Fibroblast of skin of abdomen (primary cell): ENCODE measurements around the gene LCN10.

Source experiments
- DNase-seq: peaks from one replicate; pipeline ENCODE4 v3.0.0-alpha.2; 2013

LCN10 gene

GRCh38 chr9:136754059-136754572 lies 11.4 kb upstream of the LCN10 start:
- no peak for DNase-seq

GRCh38 chr9:136753371-136754058 lies 10.8 kb upstream of the LCN10 start:
- DNase-seq = no peak

DNA sequence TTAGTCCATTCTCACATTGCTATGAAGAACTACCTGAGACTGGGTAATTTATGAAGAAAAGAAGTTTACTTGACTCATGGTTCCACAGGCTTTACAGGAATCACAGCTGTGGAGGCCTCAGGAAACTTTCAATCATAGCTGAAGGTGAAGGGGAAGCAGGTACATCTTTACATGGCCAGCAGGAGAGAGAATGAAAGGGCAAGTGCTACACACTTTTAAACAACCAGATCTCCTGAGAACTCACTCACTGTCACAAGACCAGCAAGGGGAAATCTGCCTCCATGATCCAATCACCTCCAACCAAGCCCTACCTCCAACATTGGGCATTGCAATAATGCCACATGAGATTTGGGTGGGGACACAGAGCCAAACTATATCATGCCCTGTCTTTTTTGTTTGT lies 9.1 kb upstream of the LCN10 start:
- no peak for DNase-seq

DNA sequence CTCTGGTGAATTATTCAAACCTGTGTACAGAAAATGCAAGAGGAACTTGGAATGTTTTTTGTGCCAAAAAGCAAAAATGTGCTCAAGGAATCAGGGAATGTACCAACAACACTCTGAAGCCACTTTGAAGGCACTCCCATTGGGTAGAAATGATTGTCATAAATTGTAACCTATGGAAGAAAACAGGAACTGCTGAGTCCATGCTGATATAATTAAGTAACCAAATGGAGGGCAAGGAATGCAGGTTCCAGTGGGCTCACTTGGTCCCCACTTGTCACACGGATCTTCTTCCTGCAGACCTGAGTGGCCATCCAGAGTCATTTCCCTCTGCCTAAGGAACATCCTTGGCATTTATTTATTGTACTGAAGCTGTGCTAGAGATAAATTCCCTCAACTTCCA lies 8.5 kb upstream of the LCN10 start:
- DNase-seq = no peak

- DNase-seq = no peak
These were observed 7.8 kb upstream of the LCN10 start for GRCh38 chr9:136750526-136750925.

- no peak for DNase-seq
These were observed 6.2 kb upstream of the LCN10 start for GRCh38 chr9:136748666-136749611.

- DNase-seq = no peak
These were observed 5.5 kb upstream of the LCN10 start, which contains the start of gene LCN6 for GRCh38 chr9:136748201-136748600. LCN6 (minus strand) TSS chr9:136748525; CDS start chr9:136748483, 42 bp downstream.

GRCh38 chr9:136747161-136748060 lies 4.7 kb upstream of the LCN10 start:
- no peak for DNase-seq

DNA sequence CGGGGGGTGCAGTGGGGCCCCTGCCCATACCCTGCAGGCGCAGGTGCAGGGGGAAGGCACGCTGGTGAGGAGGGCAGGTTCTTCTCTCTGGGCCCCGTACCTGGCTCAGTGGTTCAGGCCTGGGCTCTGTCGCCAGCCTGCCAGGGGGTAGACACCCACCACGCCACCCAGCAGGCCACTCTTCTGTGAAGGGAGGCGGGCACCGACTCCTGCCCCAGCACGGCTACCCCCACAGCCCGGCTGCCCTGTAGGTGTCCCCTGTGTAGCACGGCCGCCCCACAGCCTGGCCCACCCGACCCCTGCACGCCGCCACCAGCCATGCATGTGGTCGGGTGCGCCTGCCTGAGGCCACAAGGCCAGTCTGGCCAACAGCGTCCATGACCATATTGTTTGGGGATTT lies 3.9 kb upstream of the LCN10 start:
- no peak for DNase-seq

- no peak for DNase-seq
These were observed 3.4 kb upstream of the LCN10 start for GRCh38 chr9:136746155-136746490.

DNA sequence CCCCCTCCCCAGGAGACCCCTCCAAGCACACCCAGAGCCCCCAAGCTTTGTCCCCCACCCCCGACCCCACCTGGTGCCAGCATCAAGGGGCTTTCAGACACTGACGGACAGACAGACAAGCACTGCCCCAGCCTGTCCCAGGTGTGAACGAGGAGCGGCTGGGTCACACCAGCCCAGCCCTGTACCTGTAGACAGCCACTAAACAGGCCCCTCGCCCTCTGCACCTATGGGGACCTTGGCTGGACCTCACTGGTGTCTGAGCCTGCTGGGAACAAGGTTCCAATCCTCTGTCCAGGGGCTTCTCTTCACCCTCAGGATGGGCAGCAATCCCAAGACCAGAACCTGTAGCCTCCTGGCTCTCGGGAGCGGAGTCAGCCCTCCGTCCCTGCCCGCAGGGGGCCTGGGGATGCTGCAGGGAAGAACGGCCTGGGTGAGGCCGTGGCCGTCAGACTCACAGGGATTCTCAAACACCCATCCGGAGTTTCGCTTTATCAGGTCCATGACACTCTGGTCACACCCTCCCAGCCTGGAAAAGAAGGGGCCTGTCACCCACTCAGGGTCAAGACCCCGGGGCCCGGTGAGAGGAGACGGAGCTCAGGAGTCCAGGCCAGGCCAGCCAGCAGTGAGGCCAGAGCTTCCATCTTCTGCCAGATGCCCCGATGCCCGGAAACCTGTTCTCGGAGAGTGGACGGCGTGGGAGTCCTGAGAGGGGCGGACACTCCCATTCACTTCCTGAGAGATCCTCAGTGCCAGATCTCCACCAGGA lies 2.8 kb upstream of the LCN10 start:
- no peak for DNase-seq

DNA sequence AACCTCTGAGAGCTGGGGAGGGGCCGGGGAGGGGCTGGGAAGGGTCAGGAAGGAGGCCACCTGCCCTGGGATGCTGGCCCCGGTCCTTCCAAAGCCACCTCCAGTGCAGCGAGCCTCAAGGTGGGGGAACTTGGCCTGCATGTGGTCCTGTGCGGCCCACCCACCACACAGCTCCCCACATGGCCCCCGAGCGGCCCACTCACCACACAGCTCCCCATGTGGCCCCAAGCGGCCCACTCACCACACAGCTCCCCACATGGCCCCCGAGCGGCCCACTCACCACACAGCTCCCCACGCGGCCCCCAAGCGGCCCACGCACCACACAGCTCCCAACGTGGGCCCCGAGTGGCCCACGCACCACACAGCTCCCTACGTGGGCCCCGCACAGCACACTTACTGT lies 2.0 kb upstream of the LCN10 start:
- DNase-seq = no peak

- DNase-seq = no peak
These were observed 985 bp upstream of the LCN10 start for GRCh38 chr9:136743639-136744211.

DNA sequence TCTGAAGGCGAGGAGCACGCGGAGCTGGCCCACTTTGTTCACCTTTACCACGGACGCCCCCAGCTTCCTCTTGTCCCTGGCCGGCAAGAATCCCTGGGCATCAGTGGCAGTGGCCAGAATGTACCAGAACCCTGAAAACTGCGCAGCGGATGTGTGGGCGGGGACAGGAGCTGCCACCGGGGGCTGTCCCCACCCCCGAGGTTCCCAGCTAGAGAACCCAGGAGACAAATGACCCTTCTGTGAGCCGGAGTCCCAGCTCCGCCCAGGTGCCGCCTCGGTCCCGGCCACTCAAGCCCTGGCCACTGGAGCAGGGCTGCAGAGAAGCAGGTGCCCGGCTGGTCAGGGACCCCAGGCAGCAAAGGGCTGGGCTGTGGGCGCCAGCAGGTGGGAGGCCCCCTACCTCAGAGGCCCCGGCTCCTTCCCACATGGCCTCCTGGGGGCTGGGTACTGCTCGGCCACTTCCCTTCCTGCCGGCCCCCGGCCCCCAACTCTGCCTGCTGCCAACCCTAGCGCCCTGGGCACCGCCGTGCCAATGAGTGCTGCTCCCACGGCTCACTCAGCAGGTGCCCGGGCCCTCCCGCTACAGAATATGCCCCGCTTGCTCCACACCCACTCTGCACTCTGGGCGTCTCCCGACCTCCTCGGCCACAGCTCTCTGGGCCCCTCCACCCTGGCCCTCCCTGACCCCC lies 713 bp downstream of the LCN10 start:
- DNase-seq = no peak

DNA sequence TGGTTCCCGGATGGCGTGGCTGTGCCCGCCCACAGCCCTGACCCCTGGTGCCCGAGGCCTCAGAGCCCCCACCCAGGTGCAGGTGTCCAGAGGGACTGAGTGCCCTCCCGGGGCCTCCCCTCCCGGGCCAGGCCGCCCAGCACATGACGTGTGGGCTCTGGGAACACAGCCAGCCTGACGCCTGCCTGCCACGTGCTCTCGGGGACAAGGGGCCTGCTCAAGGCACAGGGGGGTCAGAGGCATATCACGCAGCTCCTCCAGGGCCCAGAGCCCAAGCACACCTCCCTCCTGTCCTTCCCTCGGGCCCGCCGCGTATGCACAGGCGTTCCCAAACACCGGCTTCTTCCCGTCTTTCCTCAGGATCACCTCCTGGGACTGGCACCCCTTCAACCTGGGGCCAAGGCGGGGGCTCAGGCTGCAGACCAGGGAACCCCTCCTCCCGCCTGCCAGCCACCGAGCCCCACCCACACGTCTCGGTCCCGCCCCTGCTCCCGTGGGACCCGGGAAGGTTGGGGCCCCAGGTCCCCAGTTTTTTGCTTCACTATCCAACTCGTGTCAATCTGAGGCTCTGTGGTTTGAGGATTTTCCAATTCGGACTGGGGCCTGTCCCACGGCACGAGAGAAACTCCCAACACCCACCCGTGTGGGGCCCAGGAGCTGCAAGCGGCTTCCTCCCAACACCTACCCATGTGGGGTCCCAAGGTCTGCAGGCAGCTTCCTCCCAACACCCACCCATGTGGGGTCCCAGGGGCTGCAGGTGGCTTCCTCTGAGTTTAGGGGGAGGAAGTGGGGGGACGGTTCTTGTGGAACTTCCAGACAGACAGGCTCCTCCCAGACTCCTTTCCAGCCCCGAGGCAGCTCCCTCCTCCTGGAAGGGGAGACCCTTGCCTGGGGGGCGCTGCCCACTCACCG lies 1.5 kb downstream of the LCN10 start:
- DNase-seq = no peak

GRCh38 chr9:136740491-136740890 lies 2.2 kb downstream of the LCN10 start:
- no peak for DNase-seq

DNA sequence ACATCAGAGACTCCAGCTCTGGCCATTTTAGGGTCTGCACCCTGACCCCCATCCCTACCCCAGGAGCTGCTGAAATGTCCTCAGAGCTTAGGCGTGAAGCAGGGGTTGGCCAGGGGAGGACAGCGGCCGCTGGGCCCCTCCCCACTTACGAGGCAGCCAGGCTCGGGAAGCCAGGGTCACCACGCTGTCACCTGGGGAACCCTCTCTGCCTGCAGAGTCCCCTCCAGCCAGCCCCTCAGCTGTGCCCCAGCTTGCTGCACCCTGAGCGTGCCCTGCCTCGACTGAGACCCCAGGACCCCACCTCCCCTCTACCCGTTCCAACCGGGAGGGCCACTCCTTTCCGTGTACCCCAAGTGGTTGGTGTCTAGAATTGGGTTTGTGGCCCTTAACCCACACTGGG lies 2.7 kb downstream of the LCN10 start:
- DNase-seq = no peak

DNA sequence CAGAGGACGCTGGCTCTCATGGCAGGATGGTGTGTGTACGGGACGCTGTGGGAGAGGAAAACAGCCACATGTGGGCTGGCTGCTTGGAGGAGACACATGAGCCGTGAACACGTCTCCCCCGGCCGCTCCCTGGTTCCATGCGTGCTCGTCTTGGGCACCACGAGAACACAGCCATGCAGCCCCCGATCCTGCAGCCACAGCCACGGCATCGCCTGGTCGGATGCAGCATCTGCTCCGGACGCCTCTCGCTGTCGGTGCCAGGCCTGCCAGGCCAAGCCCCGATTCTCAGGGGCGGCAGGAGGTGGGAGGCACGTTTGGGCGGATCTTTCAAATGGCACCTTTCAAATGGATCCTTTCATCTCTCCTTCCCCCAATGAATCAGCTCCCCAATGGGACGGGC lies 3.2 kb downstream of the LCN10 start:
- DNase-seq = no peak

DNA sequence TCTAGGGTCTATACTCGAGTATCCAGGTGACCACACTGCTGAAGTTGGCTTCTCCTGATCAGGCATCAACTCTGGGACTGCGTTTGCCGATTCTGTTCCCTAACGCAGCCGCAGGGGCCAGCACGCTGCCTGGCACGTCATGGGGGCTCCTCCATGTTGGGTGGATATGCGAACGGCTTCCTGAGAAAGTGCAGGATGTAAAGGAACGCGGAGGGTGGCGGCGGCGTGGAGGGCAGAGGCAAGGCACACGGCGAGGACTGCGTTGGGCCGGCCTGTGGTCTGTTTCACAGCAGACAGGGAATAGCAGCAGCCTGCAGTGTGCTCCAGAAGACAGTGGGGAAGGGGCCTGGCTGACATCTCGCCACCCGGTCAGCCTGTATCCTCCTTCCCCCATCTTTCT lies 3.8 kb downstream of the LCN10 start:
- no peak for DNase-seq
